Keratinocyte (primary cell): Measurements from ENCODE around the gene TRIM10.

Source experiments
- EZH2 ChIP-seq: IDR thresholded peaks from one replicate; pipeline ENCODE4 v1.6.1; 2012; ENCODE audit warnings: inconsistent platforms, mild to moderate bottlenecking, low read length, moderate library complexity
- TF ChIP-seq, protein P1 (sequence below), 3 experiments: IDR thresholded peaks in 1 of 3; conservative IDR thresholded peaks in 1 of 3; optimal IDR thresholded peaks in 1 of 3; 2 replicates in 2 of 3; 3 replicates in 1 of 3; pipeline versions ENCODE3 to v1.5.1; 2011; ENCODE audit warnings: low read length in 3 of 3, mild to moderate bottlenecking in 3 of 3, moderate library complexity in 2 of 3, control low read depth in 1 of 3, inconsistent platforms in 1 of 3; ENCODE audit not compliant: insufficient read depth in 2 of 3; ENCODE audit errors: extremely low read depth in 1 of 3

DNA sequence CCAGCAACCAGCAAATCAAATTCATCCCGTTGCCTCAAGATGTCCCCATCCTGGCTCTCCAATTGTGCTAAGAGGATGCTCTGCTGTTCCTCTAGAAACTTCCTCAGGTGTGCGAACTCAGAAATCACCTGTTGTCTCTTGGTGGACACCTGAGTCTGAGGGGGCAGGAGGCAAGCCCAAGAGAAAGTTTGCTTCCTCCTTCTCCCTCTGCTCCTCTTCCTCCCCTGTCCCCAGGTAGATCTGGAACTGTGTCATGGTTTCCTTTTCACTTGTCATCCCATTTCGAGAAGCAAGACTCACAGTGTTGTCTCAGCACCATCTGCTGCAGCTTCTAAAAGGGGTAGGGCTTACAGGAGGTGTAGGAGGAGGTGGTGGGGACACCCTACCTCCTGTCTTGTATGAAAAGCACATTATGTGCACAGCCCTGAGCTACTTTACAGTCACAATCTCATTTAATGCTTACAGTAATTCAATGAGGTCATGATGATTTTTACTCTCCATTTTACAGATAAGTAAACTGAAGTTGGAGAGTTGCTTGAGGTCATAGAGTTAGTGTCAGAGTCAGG lies 2.5 kb downstream of the TRIM10 start:
- TF ChIP-seq, protein P1, sequence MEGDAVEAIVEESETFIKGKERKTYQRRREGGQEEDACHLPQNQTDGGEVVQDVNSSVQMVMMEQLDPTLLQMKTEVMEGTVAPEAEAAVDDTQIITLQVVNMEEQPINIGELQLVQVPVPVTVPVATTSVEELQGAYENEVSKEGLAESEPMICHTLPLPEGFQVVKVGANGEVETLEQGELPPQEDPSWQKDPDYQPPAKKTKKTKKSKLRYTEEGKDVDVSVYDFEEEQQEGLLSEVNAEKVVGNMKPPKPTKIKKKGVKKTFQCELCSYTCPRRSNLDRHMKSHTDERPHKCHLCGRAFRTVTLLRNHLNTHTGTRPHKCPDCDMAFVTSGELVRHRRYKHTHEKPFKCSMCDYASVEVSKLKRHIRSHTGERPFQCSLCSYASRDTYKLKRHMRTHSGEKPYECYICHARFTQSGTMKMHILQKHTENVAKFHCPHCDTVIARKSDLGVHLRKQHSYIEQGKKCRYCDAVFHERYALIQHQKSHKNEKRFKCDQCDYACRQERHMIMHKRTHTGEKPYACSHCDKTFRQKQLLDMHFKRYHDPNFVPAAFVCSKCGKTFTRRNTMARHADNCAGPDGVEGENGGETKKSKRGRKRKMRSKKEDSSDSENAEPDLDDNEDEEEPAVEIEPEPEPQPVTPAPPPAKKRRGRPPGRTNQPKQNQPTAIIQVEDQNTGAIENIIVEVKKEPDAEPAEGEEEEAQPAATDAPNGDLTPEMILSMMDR (optimal IDR thresholded peaks at IDR 0.05 in 1 of 3, IDR thresholded peaks at IDR 0.05 in 1 of 3, conservative IDR thresholded peaks at IDR 0.05 in 1 of 3; ENCODE audit: extremely low read depth in 1 of 3, insufficient read depth in 2 of 3, low read length in 3 of 3) = no peak
- no peak for TF ChIP-seq EZH2
